ENCODE data around the gene HMCN1. TPM values are rescaled to one million over a fixed set of nuclear protein-coding genes. Genes with fewer than 3 reads are reported as not detected.

Gene HMCN1
- total RNA-seq, 1 experiment from 2014 or later, result 0.23 TPM

- no peaks in the 10 kb centered on the region for H3K4me1 ChIP-seq (ENCODE audit: control insufficient read depth, insufficient read depth, low read length)
- BruUV-seq (replicated peaks), result no TSS peak
- H3K27me3 ChIP-seq (ENCODE audit: control insufficient read depth, insufficient read depth, low read length), result no peaks in the 10 kb centered on the region
- ATAC-seq (no peak), DNase-seq (ENCODE audit: low read depth, low spot score) (no peak)
- no peak for TF ChIP-seq SIN3A (IDR thresholded peaks at IDR 0.05; ENCODE audit: borderline replicate concordance, insufficient read depth, low read depth, low read length)
- TF ChIP-seq REST (IDR thresholded peaks at IDR 0.05; ENCODE audit: insufficient read depth in 1 of 2, low read depth in 2 of 2, low read length in 1 of 2), result no peak
- no peak for TF ChIP-seq POLR2AphosphoS5 (IDR thresholded peaks at IDR 0.05; ENCODE audit: low read depth, low read length)
- TF ChIP-seq TCF7L2 (IDR thresholded peaks at IDR 0.05; ENCODE audit: low read depth, low read length), result no peak
- TF ChIP-seq, protein P1, sequence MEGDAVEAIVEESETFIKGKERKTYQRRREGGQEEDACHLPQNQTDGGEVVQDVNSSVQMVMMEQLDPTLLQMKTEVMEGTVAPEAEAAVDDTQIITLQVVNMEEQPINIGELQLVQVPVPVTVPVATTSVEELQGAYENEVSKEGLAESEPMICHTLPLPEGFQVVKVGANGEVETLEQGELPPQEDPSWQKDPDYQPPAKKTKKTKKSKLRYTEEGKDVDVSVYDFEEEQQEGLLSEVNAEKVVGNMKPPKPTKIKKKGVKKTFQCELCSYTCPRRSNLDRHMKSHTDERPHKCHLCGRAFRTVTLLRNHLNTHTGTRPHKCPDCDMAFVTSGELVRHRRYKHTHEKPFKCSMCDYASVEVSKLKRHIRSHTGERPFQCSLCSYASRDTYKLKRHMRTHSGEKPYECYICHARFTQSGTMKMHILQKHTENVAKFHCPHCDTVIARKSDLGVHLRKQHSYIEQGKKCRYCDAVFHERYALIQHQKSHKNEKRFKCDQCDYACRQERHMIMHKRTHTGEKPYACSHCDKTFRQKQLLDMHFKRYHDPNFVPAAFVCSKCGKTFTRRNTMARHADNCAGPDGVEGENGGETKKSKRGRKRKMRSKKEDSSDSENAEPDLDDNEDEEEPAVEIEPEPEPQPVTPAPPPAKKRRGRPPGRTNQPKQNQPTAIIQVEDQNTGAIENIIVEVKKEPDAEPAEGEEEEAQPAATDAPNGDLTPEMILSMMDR (IDR thresholded peaks at IDR 0.05), result no peak
- ChIA-PET CTCF (no interaction called here), POLR2A (no interaction called here)
- H3K27ac ChIP-seq (ENCODE audit: low read length), result no peak overlapping the region
- intact Hi-C loops (cut with micrococcal nuclease; ENCODE audit: unreplicated experiment), result no loop called here
- H3K36me3 ChIP-seq (ENCODE audit: control insufficient read depth, insufficient read depth, low read length), result no peaks in the 10 kb centered on the region
- no peaks in the 10 kb centered on the region for H3K9me3 ChIP-seq (ENCODE audit: control insufficient read depth, insufficient read depth, low read depth, low read length)
- in situ Hi-C loops (cut with HindIII; ENCODE audit: low pct_unique_long_range_greater_than_20kb, low sequenced_read_pairs), result no loop called here
- no peak overlapping the region for H3K4me3 ChIP-seq (ENCODE audit: low read depth in 2 of 2, low read length in 2 of 2)
Observed at GRCh38 chr1:185911978-185912377, 177.8 kb downstream of the HMCN1 start.

DNA sequence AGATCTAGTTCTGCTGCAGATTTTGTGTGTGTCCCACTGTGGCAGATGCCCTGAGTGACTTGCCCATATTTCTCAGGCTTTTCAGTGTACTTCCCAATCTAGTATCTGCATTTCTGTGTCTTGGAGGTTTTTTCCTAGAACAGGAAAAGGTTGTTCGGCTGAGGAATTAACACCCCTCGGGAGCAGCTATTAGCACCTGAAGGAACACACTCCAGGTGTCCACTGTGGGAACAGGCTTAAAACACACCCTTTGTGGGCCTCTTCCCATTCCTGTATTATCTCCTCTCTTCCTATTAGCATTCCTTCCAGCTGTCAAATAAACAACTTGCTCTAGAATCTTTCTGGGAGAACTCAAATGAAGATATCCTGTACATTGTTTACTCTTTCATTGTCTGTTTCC is 178.3 kb downstream of the HMCN1 start:
- BruUV-seq (replicated peaks), result no TSS peak
- Histone ChIP-seq H3K27me3 (ENCODE audit: control insufficient read depth, insufficient read depth, low read length) (no peaks in the 10 kb centered on the region), H3K36me3 (ENCODE audit: control insufficient read depth, insufficient read depth, low read length) (no peaks in the 10 kb centered on the region), H3K4me1 (ENCODE audit: control insufficient read depth, insufficient read depth, low read length) (no peaks in the 10 kb centered on the region), H3K9me3 (ENCODE audit: control insufficient read depth, insufficient read depth, low read depth, low read length) (no peaks in the 10 kb centered on the region), H3K4me3 (ENCODE audit: low read depth in 2 of 2, low read length in 2 of 2) (no peak overlapping the region), H3K27ac (ENCODE audit: low read length) (no peak overlapping the region)
- no peak for TF ChIP-seq REST (IDR thresholded peaks at IDR 0.05; ENCODE audit: insufficient read depth in 1 of 2, low read depth in 2 of 2, low read length in 1 of 2)
- no peak for TF ChIP-seq POLR2AphosphoS5 (IDR thresholded peaks at IDR 0.05; ENCODE audit: low read depth, low read length)
- no peak for TF ChIP-seq TCF7L2 (IDR thresholded peaks at IDR 0.05; ENCODE audit: low read depth, low read length)
- no peak for TF ChIP-seq SIN3A (IDR thresholded peaks at IDR 0.05; ENCODE audit: borderline replicate concordance, insufficient read depth, low read depth, low read length)
- TF ChIP-seq, protein P1 (IDR thresholded peaks at IDR 0.05), result no peak
- POLR2A ChIA-PET, result no interaction called here
- CTCF ChIA-PET, result no interaction called here
- DNase-seq (ENCODE audit: low read depth, low spot score) (no peak), ATAC-seq (no peak)
- in situ Hi-C loops (cut with HindIII; ENCODE audit: low pct_unique_long_range_greater_than_20kb, low sequenced_read_pairs), result no loop called here
- intact Hi-C loops (cut with micrococcal nuclease; ENCODE audit: unreplicated experiment), result no loop called here

Measured in Panc1 (cell line).